Endothelial cell of umbilical vein (primary cell): ENCODE measurements around the gene DET1. TPM values are rescaled to one million over a fixed set of nuclear protein-coding genes. Genes with fewer than 3 reads are reported as not detected.

ENCODE experiments used
- BruUV-seq: library from RNA; stranded (reverse); fragments of 400-500 nt; replicated peaks from 2 replicates; lab custom pipeline; 2021; lab: Mats Ljungman, UMichigan
- CTCF ChIA-PET: fragments of 300-600, 350-600 bp; sonication (Branson Sonifier 250); formaldehyde crosslinking; loops from one replicate; lab custom pipeline; 2021; ENCODE audit warnings: antibody characterized with exemption, inconsistent platforms; lab: Charles Lee
- POLR2A ChIA-PET: fragments of 300-600, 350-600 bp; sonication (Branson Sonifier 250); formaldehyde crosslinking; loops from one replicate; lab custom pipeline; 2021; ENCODE audit warnings: antibody characterized with exemption, inconsistent platforms; lab: Charles Lee
- DNase-seq: peaks from one replicate; pipeline ENCODE4 v3.0.0-alpha.2; 2011; ENCODE audit warnings: low read depth, low spot score
- FAIRE-seq: peaks from 2 replicates; lab custom pipeline; 2011; peaks lifted over from hg19 to GRCh38; lab: Jason Lieb, UNC
- H2AFZ ChIP-seq: 2 replicates; pipeline ENCODE4 v1.6.0; 2012; ENCODE audit warnings: low read depth, low read length, control low read depth, inconsistent platforms
- H3K27ac ChIP-seq: 2 replicates; pipeline ENCODE4 v1.5.1; 2011; ENCODE audit warnings: low read depth, mild to moderate bottlenecking, control low read depth, low read length, moderate library complexity; ENCODE audit not compliant: insufficient read depth
- H3K27me3 ChIP-seq, 2 experiments: 2 replicates each; pipeline versions ENCODE4 v1.6.0 to v1.6.1; 2011; ENCODE audit warnings: low read length in 2 of 2, mixed read lengths in 1 of 2; ENCODE audit not compliant: control insufficient read depth in 2 of 2, insufficient read depth in 2 of 2
- H3K36me3 ChIP-seq, 2 experiments: 2 replicates in 1 of 2; 3 replicates in 1 of 2; pipeline ENCODE4 v1.5.1; 2011; ENCODE audit warnings: low read length in 2 of 2, mild to moderate bottlenecking in 1 of 2, moderate library complexity in 1 of 2; ENCODE audit not compliant: control insufficient read depth in 2 of 2, insufficient read depth in 2 of 2; ENCODE audit errors: extremely low read depth in 1 of 2
- H3K4me1 ChIP-seq: 3 replicates; pipeline ENCODE4 v1.5.1; 2011; ENCODE audit warnings: mild to moderate bottlenecking, low read length; ENCODE audit not compliant: control insufficient read depth, insufficient read depth; ENCODE audit errors: extremely low read depth
- H3K4me2 ChIP-seq: 2 replicates; pipeline ENCODE4 v1.6.1; 2011; ENCODE audit warnings: low read length, control low read depth, mixed read lengths; ENCODE audit not compliant: insufficient read depth
- H3K4me3 ChIP-seq, 3 experiments: fragments of 200-600 bp in 1 of 3; sonication (generic), shearing (Covaris generic) in 1 of 3; replicated peaks in 1 of 3; 2 replicates each; pipeline ENCODE4 v1.5.1; 2011 to 2016; ENCODE audit warnings: control low read depth in 3 of 3, low read length in 3 of 3, mild to moderate bottlenecking in 2 of 3, inconsistent platforms in 1 of 3, low read depth in 1 of 3, moderate library complexity in 1 of 3; ENCODE audit not compliant: insufficient read depth in 1 of 3
- H3K79me2 ChIP-seq: 2 replicates; pipeline ENCODE4 v1.6.0; 2012; ENCODE audit warnings: low read length, inconsistent platforms; ENCODE audit not compliant: control insufficient read depth, insufficient read depth
- H3K9ac ChIP-seq: replicated peaks from 2 replicates; pipeline ENCODE3; 2011; ENCODE audit warnings: low read length, control low read depth; ENCODE audit not compliant: insufficient read depth; ENCODE audit errors: extremely low read depth
- H3K9me1 ChIP-seq: replicated peaks from 3 replicates; pipeline ENCODE4 v1.6.0; 2011; ENCODE audit warnings: mild to moderate bottlenecking, low read length; ENCODE audit not compliant: control insufficient read depth, insufficient read depth; ENCODE audit errors: extremely low read depth
- H3K9me3 ChIP-seq: replicated peaks from 2 replicates; pipeline ENCODE4 v1.5.1; 2012; ENCODE audit warnings: low read length, inconsistent platforms; ENCODE audit not compliant: control insufficient read depth, insufficient read depth
- H4K20me1 ChIP-seq: replicated peaks from 2 replicates; pipeline ENCODE3; 2011; ENCODE audit warnings: mild to moderate bottlenecking, low read length; ENCODE audit not compliant: control insufficient read depth, insufficient read depth; ENCODE audit errors: extremely low read depth
- EZH2 ChIP-seq: IDR thresholded peaks from 2 replicates; pipeline ENCODE4 v1.6.1; 2012; ENCODE audit warnings: borderline replicate concordance, low read depth, mild to moderate bottlenecking, moderate library complexity, low read length, inconsistent platforms; ENCODE audit not compliant: severe bottlenecking
- FOS ChIP-seq: IDR thresholded peaks from 2 replicates; pipeline ENCODE4 v1.6.1; 2011; ENCODE audit warnings: mild to moderate bottlenecking, low read length, moderate library complexity, borderline replicate concordance; ENCODE audit not compliant: insufficient read depth
- GATA2 ChIP-seq: IDR thresholded peaks from 2 replicates; pipeline ENCODE4 v1.7.0; 2011; ENCODE audit warnings: low read depth, mild to moderate bottlenecking, moderate library complexity, mixed read lengths, low read length; ENCODE audit not compliant: insufficient read length, insufficient read depth
- JUN ChIP-seq: IDR thresholded peaks from 2 replicates; pipeline ENCODE4 v1.6.1; 2011; ENCODE audit warnings: borderline replicate concordance, low read depth; ENCODE audit not compliant: insufficient read length, insufficient read depth
- MAX ChIP-seq: IDR thresholded peaks from 2 replicates; pipeline ENCODE4 v1.6.1; 2011; ENCODE audit not compliant: insufficient read depth, insufficient read length
- MYC ChIP-seq: IDR thresholded peaks from one replicate; pipeline ENCODE4 v1.6.1; 2011; ENCODE audit warnings: mild to moderate bottlenecking, low read depth, low read length
- POLR2A ChIP-seq: IDR thresholded peaks from 2 replicates; pipeline ENCODE4 v1.6.1; 2012; ENCODE audit warnings: low read depth, mild to moderate bottlenecking, control low read depth, low read length
- POLR2AphosphoS5 ChIP-seq: IDR thresholded peaks from 2 replicates; pipeline ENCODE4 v1.6.1; 2012; ENCODE audit warnings: low read depth, mild to moderate bottlenecking, control low read depth, low read length, moderate library complexity; ENCODE audit not compliant: insufficient read depth
- dilution Hi-C: fragments of 300-500 bp; cut with MboI; formaldehyde crosslinking; loops from one replicate; pipeline ENCODE4 v1.15.0; 2019; ENCODE audit warnings: low sequenced_read_pairs; ENCODE audit not compliant: extremely low pct_ligation_motif_present
- intact Hi-C: fragments of 100-400 bp; cut with micrococcal nuclease; formaldehyde crosslinking; loops from one replicate; pipeline ENCODE4 v1.10.0; 2022
- polyA plus RNA-seq, 4 experiments: library from polyadenylated mRNA; depleted of rRNA in 3 of 4; stranded (reverse) in 3 of 4; unstranded in 1 of 4; fragments of >200 nt; gene quantifications; 2 replicates each; pipeline versions ENCODE4 v1.2.1 to v1.2.3, GENCODE V29; 2011 to 2012; ENCODE audit warnings: missing spikeins in 1 of 4
- total RNA-seq: library from RNA; stranded (reverse); gene quantifications from 2 replicates; pipeline ENCODE4 v1.2.3, GENCODE V29; 2021

Gene DET1
- total and polyA plus RNA-seq, 2 donors (not counting 3 experiments of a cell fraction or from before 2014, with no cell fraction given), result 5.2 to 5.6 TPM

- ChIA-PET POLR2A (no interaction called here), CTCF (no interaction called here)
- FAIRE-seq (no peak), DNase-seq (no peak)
- Histone ChIP-seq H3K9me3 (no peaks in the 10 kb centered on the region), H2AFZ (no peak overlapping the region), H4K20me1 (no peaks in the 10 kb centered on the region), H3K4me2 (no peak overlapping the region), H3K4me1 (peaks cover 8% of the 10 kb centered on the region), H3K9ac (no peak overlapping the region), H3K79me2 (peaks cover 30% of the 10 kb centered on the region), H3K4me3 (no peak overlapping the region), H3K27me3 (no peaks in the 10 kb centered on the region), H3K27ac (no peak overlapping the region), H3K9me1 (no peaks in the 10 kb centered on the region), H3K36me3 (peaks cover 11% of the 10 kb centered on the region in 2 experiments)
- dilution Hi-C loops (no loop called here), intact Hi-C loops (no loop called here)
- TF ChIP-seq MAX (no peak), JUN (no peak), FOS (no peak), MYC (no peak), POLR2A (no peak), EZH2 (no peak), GATA2 (no peak), POLR2AphosphoS5 (no peak)
- no TSS peak for BruUV-seq
These were observed 74.3 kb downstream of the DET1 start for GRCh38 chr15:88472225-88472624.
